WTC11 (cell line): ENCODE measurements around the gene MCM6. TPM values are rescaled to one million over a fixed set of nuclear protein-coding genes. Genes with fewer than 3 reads are reported as not detected.

Source experiments
- ATAC-seq: fragments of 200-7000 bp; cut with Tn5 transposase; 2 replicates; pipeline ENCODE4 v1.10.0; 2021; ENCODE audit warnings: mild to moderate bottlenecking, moderate library complexity
- CTCF ChIA-PET: fragments of 300-600 bp; sonication (Branson Sonifier 250); formaldehyde crosslinking; loops from one replicate; lab custom pipeline; 2021; ENCODE audit warnings: antibody characterized with exemption; lab: Charles Lee
- POLR2A ChIA-PET: fragments of 350-600 bp; sonication (Branson Sonifier 250); formaldehyde crosslinking; loops from one replicate; lab custom pipeline; 2021; ENCODE audit warnings: antibody characterized with exemption; lab: Charles Lee
- DNase-seq: peaks from one replicate; pipeline ENCODE4 v3.0.0; 2021; ENCODE audit warnings: low spot score
- H3K27ac Mint-ChIP-seq: 2 replicates; pipeline ENCODE4 v1.8.0; 2021; ENCODE audit warnings: mixed read lengths
- H3K27me3 Mint-ChIP-seq: 2 replicates; pipeline ENCODE4 v1.8.0; 2021; ENCODE audit warnings: low read depth, mild to moderate bottlenecking, moderate library complexity, mixed read lengths
- H3K36me3 Mint-ChIP-seq: 2 replicates; pipeline ENCODE4 v1.8.0; 2021; ENCODE audit warnings: mixed read lengths
- H3K4me1 Mint-ChIP-seq: 2 replicates; pipeline ENCODE4 v1.8.0; 2022; ENCODE audit warnings: mixed read lengths
- H3K4me3 Mint-ChIP-seq: 2 replicates; pipeline ENCODE4 v1.8.0; 2021; ENCODE audit warnings: mild to moderate bottlenecking, moderate library complexity, mixed read lengths
- H3K9me3 Mint-ChIP-seq: 2 replicates; pipeline ENCODE4 v1.8.0; 2021; ENCODE audit warnings: mixed read lengths
- ATF1 ChIP-seq: sonication (generic); formaldehyde crosslinking; IDR thresholded peaks from 2 replicates; pipeline ENCODE4 v1.8.1; 2023; ENCODE audit warnings: mild to moderate bottlenecking, moderate library complexity, missing genetic modification reagents
- ATF2 ChIP-seq: sonication (generic); formaldehyde crosslinking; IDR thresholded peaks from 2 replicates; pipeline ENCODE4 v1.8.1; 2022; ENCODE audit warnings: low read depth, missing genetic modification reagents, borderline replicate concordance
- CBFB ChIP-seq: sonication (generic); formaldehyde crosslinking; IDR thresholded peaks from 2 replicates; pipeline ENCODE4 v1.8.1; 2022; ENCODE audit warnings: mild to moderate bottlenecking, low read depth, missing genetic modification reagents
- E2F5 ChIP-seq: sonication (generic); formaldehyde crosslinking; IDR thresholded peaks from 2 replicates; pipeline ENCODE4 v1.8.1; 2022; ENCODE audit warnings: mild to moderate bottlenecking, moderate library complexity, missing genetic modification reagents
- ELF4 ChIP-seq: sonication (generic); formaldehyde crosslinking; IDR thresholded peaks from 2 replicates; pipeline ENCODE4 v1.8.1; 2022; ENCODE audit warnings: low read depth, mild to moderate bottlenecking, moderate library complexity, missing genetic modification reagents
- FOXJ3 ChIP-seq: sonication (generic); formaldehyde crosslinking; IDR thresholded peaks from 2 replicates; pipeline ENCODE4 v1.9.0; 2021; ENCODE audit warnings: missing genetic modification reagents, mild to moderate bottlenecking, borderline replicate concordance
- GTF2I ChIP-seq: fragments of 250-450 bp; sonication (Bioruptor Pico); conservative IDR thresholded peaks from 2 replicates; pipeline ENCODE4 v1.4.0; 2021; ENCODE audit warnings: mild to moderate bottlenecking
- HMGXB4 ChIP-seq: sonication (generic); formaldehyde crosslinking; IDR thresholded peaks from 2 replicates; pipeline ENCODE4 v1.8.1; 2023; ENCODE audit warnings: mild to moderate bottlenecking, moderate library complexity, missing genetic modification reagents
- IRF2 ChIP-seq: sonication (generic); formaldehyde crosslinking; IDR thresholded peaks from 2 replicates; pipeline ENCODE4 v1.8.0; 2022; ENCODE audit warnings: low read depth, missing genetic modification reagents, borderline replicate concordance
- JUN ChIP-seq: sonication (generic); formaldehyde crosslinking; IDR thresholded peaks from 2 replicates; pipeline ENCODE4 v1.8.0; 2023; ENCODE audit warnings: mild to moderate bottlenecking, missing genetic modification reagents
- MLX ChIP-seq: sonication (generic); formaldehyde crosslinking; IDR thresholded peaks from 2 replicates; pipeline ENCODE4 v1.8.1; 2023; ENCODE audit warnings: mild to moderate bottlenecking, missing genetic modification reagents, moderate library complexity
- NFATC4 ChIP-seq: fragments of 250-450 bp; sonication (Bioruptor Pico); IDR thresholded peaks from 2 replicates; pipeline ENCODE4 v1.9.0; 2021; ENCODE audit warnings: mild to moderate bottlenecking
- NR1H2 ChIP-seq: sonication (generic); formaldehyde crosslinking; IDR thresholded peaks from 2 replicates; pipeline ENCODE4 v1.9.0; 2021; ENCODE audit warnings: mild to moderate bottlenecking, moderate library complexity, missing genetic modification reagents
- PRRX2 ChIP-seq: fragments of 250-450 bp; sonication (Bioruptor Pico); IDR thresholded peaks from 2 replicates; pipeline ENCODE4 v1.8.0; 2021; ENCODE audit warnings: mild to moderate bottlenecking
- TCF7 ChIP-seq: sonication (generic); formaldehyde crosslinking; IDR thresholded peaks from 2 replicates; pipeline ENCODE4 v1.8.0; 2022; ENCODE audit warnings: mild to moderate bottlenecking, low read depth, missing genetic modification reagents, moderate library complexity
- TP53 ChIP-seq: sonication (generic); formaldehyde crosslinking; IDR thresholded peaks from 2 replicates; pipeline ENCODE4 v1.8.1; 2023; ENCODE audit warnings: mild to moderate bottlenecking, missing genetic modification reagents
- USF2 ChIP-seq: sonication (generic); formaldehyde crosslinking; IDR thresholded peaks from 2 replicates; pipeline ENCODE4 v1.8.1; 2023; ENCODE audit warnings: mild to moderate bottlenecking, missing genetic modification reagents, moderate library complexity
- ZBTB21 ChIP-seq: sonication (generic); formaldehyde crosslinking; IDR thresholded peaks from 2 replicates; pipeline ENCODE4 v1.8.1; 2023; ENCODE audit warnings: mild to moderate bottlenecking, missing genetic modification reagents, borderline replicate concordance
- ZNF121 ChIP-seq: sonication (generic); formaldehyde crosslinking; IDR thresholded peaks from 2 replicates; pipeline ENCODE4 v1.8.0; 2023; ENCODE audit warnings: missing genetic modification reagents
- ZNF219 ChIP-seq: sonication (generic); formaldehyde crosslinking; IDR thresholded peaks from 2 replicates; pipeline ENCODE4 v1.8.0; 2023; ENCODE audit warnings: missing genetic modification reagents, mild to moderate bottlenecking, borderline replicate concordance
- ZNF416 ChIP-seq: fragments of 250-450 bp; sonication (Bioruptor Pico); IDR thresholded peaks from 2 replicates; pipeline ENCODE4 v1.9.0; 2021; ENCODE audit warnings: mild to moderate bottlenecking, inconsistent platforms
- ZNF532 ChIP-seq: fragments of 250-450 bp; sonication (Bioruptor Pico); IDR thresholded peaks from 2 replicates; pipeline ENCODE4 v1.9.0; 2021; ENCODE audit warnings: mild to moderate bottlenecking, borderline replicate concordance
- total RNA-seq: library from RNA; stranded (reverse); gene quantifications from 3 replicates; pipeline ENCODE4 v1.2.3, GENCODE V29; 2021

MCM6 gene
- total RNA-seq, 1 experiment from 2014 or later = 107 TPM

GRCh38 chr2:135893374-135893794 is 17.1 kb upstream of the MCM6 start:
- Mint-ChIP-seq H3K4me1 (peaks cover 11% of the 10 kb centered on the region), H3K36me3 (peaks cover 12% of the 10 kb centered on the region), H3K27ac (no peak overlapping the region), H3K9me3 (peaks cover 23% of the 10 kb centered on the region), H3K27me3 (peaks cover 5% of the 10 kb centered on the region; the same call in 1 of the 2 replicates), H3K4me3 (no peak overlapping the region)
- TF ChIP-seq NR1H2 (CRISPR knock-in tag) = no peak
- no peak for TF ChIP-seq ZNF219 (CRISPR knock-in tag)
- TF ChIP-seq CBFB = no peak
- no peak for TF ChIP-seq ZNF416
- no peak for TF ChIP-seq ZNF121 (CRISPR knock-in tag)
- no peak for TF ChIP-seq TP53
- no peak for TF ChIP-seq FOXJ3 (CRISPR knock-in tag)
- no peak for TF ChIP-seq GTF2I (CRISPR knock-in tag)
- no peak for TF ChIP-seq ZBTB21
- TF ChIP-seq E2F5 (CRISPR knock-in tag) = no peak
- no peak for TF ChIP-seq ATF2 (CRISPR knock-in tag)
- TF ChIP-seq PRRX2 (CRISPR knock-in tag) = no peak
- no peak for TF ChIP-seq IRF2
- TF ChIP-seq MLX (CRISPR knock-in tag) = no peak
- no peak for TF ChIP-seq HMGXB4
- TF ChIP-seq JUN (CRISPR knock-in tag) = no peak
- TF ChIP-seq NFATC4 = no peak
- POLR2A ChIA-PET = interaction anchor here (0.7 kb wide), 1 partner anchor 17 kb away, joined by 3 read pairs; the partner anchor contains the start of gene MCM6
- no peak for DNase-seq
- ATAC-seq = no peak
- CTCF ChIA-PET = interaction anchor here (1.4 kb wide), 1 partner anchor 20 kb away, joined by 5 read pairs; no protein-coding TSS in a partner anchor

- peaks cover 21% of the 10 kb centered on the region for H3K36me3 Mint-ChIP-seq
- ATAC-seq (peak; percentile 46), DNase-seq (no peak)
- CTCF ChIA-PET = no interaction called here
- H3K4me3 Mint-ChIP-seq = no peak overlapping the region
- TF ChIP-seq USF2 (no peak), TCF7 (no peak), ZNF532 (no peak), ATF1 (CRISPR knock-in tag) (no peak), ELF4 (no peak)
- H3K4me1 Mint-ChIP-seq = peaks cover 11% of the 10 kb centered on the region
- H3K27ac Mint-ChIP-seq = peak overlapping the region; percentile 30
- H3K27me3 Mint-ChIP-seq = peaks cover 5% of the 10 kb centered on the region; the same call in 1 of the 2 replicates
- peaks cover 33% of the 10 kb centered on the region for H3K9me3 Mint-ChIP-seq
- POLR2A ChIA-PET = no interaction called here
Measured at GRCh38 chr2:135890835-135891234, 14.6 kb upstream of the MCM6 start.
